Measurements from ENCODE around the gene AFAP1.

AFAP1 gene

DNA sequence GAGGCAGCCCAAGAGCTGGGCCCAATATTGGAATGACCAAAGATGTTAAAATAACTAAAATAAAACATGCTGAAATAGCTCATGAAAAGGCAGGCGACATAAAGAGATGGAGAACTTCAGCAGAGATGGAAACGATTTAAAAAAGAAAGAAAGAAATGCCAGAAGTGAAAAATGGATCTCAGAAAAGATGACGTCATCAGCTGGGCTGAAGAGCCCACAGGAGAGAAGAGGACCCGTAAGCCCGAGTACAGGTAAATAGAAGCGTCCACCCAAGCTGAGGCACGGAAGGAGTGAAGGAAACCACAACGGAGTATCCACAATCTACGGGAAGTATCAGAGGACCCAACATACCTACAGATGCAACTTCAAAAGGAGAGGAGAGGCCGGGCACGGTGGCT is 112.8 kb downstream of the AFAP1 start:
- CTCF ChIA-PET: interaction anchor here (0.9 to 1.8 kb wide), 2 partner anchors 17 to 25 kb away, joined by 3 to 7 read pairs; no protein-coding TSS in a partner anchor
- POLR2A ChIA-PET: no interaction called here
- TF ChIP-seq HDGF (IDR thresholded peaks at IDR 0.05; ENCODE audit: borderline replicate concordance) (no peak), SP1 (IDR thresholded peaks at IDR 0.05) (no peak), CTBP1 (IDR thresholded peaks at IDR 0.05; ENCODE audit: borderline replicate concordance) (no peak), ARNT (IDR thresholded peaks at IDR 0.05) (no peak)
- TF ChIP-seq, protein P1, sequence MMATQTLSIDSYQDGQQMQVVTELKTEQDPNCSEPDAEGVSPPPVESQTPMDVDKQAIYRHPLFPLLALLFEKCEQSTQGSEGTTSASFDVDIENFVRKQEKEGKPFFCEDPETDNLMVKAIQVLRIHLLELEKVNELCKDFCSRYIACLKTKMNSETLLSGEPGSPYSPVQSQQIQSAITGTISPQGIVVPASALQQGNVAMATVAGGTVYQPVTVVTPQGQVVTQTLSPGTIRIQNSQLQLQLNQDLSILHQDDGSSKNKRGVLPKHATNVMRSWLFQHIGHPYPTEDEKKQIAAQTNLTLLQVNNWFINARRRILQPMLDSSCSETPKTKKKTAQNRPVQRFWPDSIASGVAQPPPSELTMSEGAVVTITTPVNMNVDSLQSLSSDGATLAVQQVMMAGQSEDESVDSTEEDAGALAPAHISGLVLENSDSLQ (IDR thresholded peaks at IDR 0.05): no peak
- DNase-seq (ENCODE audit: extremely low spot score): no peak

DNA sequence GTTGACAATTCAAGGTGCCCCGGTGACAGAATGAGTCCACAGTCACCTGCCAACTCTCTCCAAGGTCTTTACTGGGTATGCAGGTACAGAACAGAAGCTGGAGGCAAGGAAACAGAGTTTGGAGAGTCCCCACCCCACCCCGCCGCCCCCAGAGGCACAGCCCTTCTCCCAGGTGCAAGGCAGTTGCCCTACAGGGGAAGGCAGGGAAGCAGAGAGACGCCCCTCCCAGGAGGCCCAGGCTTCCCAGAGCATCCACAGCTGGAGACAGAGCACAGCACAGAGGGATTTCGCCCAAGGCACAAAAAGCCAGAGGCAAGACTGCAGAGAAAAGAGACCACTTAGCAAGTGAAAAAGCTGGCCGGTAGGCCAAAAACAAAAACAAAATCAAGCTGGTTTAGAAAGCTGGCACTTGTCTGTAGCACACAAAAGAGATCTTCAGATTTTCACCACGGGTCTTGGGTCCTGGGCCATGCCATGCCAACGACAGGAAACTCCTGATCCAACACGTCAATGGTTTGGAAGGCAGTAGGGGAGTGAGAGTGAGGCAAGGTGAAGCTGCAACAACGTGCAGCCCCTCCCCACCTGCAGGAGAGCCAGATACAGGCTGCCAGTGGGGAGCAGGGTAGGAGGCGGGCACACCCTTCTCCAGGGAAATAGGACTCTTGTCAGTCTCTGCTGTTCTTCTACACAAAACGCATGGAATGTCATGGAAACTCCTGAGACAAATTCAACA is 113.3 kb downstream of the AFAP1 start:
- no peak for TF ChIP-seq HDGF (IDR thresholded peaks at IDR 0.05; ENCODE audit: borderline replicate concordance)
- no peak for TF ChIP-seq CTBP1 (IDR thresholded peaks at IDR 0.05; ENCODE audit: borderline replicate concordance)
- TF ChIP-seq ELF4 (IDR thresholded peaks at IDR 0.05): no peak
- no peak for DNase-seq (ENCODE audit: extremely low spot score)
- ChIA-PET CTCF (interaction anchor here (0.9 to 1.8 kb wide), 2 partner anchors 18 to 24 kb away, joined by 3 to 7 read pairs; no protein-coding TSS in a partner anchor), POLR2A (no interaction called here)

DNA sequence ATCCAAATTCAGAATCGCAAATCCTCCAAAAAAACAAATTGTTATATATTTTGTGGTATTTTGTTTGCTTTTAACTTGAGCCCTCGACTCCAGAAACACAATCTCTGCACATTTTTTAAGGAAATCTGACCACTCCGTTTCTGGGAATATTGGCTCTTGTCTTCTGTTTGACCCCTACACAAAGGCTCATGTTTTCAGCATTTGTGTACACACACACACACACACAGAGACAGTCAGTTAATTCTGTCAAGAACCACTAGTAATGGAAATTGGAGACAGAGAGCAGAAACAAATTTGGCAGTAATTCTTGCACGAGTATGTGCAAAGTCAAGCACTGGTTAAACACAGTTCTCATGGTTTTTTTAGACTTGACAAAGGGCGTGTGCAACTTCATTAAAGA is 115.4 kb downstream of the AFAP1 start:
- POLR2A ChIA-PET: no interaction called here

DNA sequence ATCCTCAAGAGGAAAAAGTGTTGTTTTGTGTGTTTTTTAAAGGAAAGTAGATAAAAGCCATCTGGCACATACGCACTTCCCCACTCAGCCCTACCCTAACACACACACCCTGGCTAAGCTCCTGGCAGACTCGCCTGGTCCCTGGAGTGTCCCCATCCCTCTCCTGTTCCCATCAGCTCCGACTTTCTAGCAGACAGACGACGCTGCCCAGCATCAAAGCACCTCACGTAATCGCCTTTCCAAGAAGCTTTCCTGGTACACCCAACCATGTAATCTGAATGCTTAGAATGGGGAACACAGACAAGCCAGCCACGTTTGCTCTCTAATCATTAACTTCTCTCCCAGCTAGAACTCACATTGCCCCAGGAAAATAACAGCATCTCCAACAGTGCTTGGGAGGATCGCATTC is 116.2 kb downstream of the AFAP1 start:
- ChIA-PET POLR2A (no interaction called here), CTCF (interaction anchor here (0.8 kb wide), 1 partner anchor 19 kb away, joined by 3 read pairs; no protein-coding TSS in a partner anchor)
- TF ChIP-seq FOXA1 (IDR thresholded peaks at IDR 0.05): no peak
- DNase-seq (ENCODE audit: extremely low spot score): no peak

More for the DNA sequence above, 115.4 kb downstream of the AFAP1 start:
- CTCF ChIA-PET: interaction anchor here (1.2 kb wide), 1 partner anchor 20 kb away, joined by 4 read pairs; no protein-coding TSS in a partner anchor
- TF ChIP-seq HDGF (IDR thresholded peaks at IDR 0.05; ENCODE audit: borderline replicate concordance) (no peak), CTBP1 (IDR thresholded peaks at IDR 0.05; ENCODE audit: borderline replicate concordance) (no peak), FOXM1 (IDR thresholded peaks at IDR 0.05; ENCODE audit: borderline replicate concordance) (no peak), ELF4 (IDR thresholded peaks at IDR 0.05) (no peak), TARDBP (IDR thresholded peaks at IDR 0.05) (no peak), BHLHE40 (IDR thresholded peaks at IDR 0.05; ENCODE audit: borderline replicate concordance) (no peak), FOXA1 (IDR thresholded peaks at IDR 0.05) (no peak), SUZ12 (IDR thresholded peaks at IDR 0.05) (no peak), FOXK2 (IDR thresholded peaks at IDR 0.05) (no peak), ZNF384 (IDR thresholded peaks at IDR 0.05) (no peak), SP1 (IDR thresholded peaks at IDR 0.05) (no peak), L3MBTL2 (conservative IDR thresholded peaks at IDR 0.05) (no peak), ARNT (IDR thresholded peaks at IDR 0.05) (no peak), LEF1 (IDR thresholded peaks at IDR 0.05; ENCODE audit: borderline replicate concordance) (no peak)
- DNase-seq (ENCODE audit: extremely low spot score): no peak

DNA sequence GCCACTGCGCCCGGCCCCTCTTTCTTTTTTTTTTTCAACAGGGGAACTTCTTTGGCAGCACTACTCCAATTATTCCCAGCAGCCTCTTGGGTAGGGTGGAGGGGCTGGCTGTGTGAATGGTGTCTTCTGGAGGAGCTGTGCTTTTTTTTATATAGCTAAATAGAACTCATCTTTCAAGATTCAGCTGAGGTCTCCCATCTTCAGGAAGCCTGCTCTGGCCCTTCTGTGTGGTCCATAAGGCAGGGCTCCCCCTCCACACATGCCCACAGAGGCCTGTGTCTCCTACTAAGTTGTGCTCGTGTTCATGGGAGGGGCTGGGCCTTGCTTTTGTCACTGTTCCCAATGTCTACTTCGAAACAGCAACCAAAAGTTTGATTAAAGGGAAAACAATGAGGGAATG is 116.8 kb downstream of the AFAP1 start:
- CTCF ChIA-PET: no interaction called here
- POLR2A ChIA-PET: no interaction called here
- no peak for DNase-seq (ENCODE audit: extremely low spot score)
- TF ChIP-seq BHLHE40 (IDR thresholded peaks at IDR 0.05; ENCODE audit: borderline replicate concordance) (no peak), FOXM1 (IDR thresholded peaks at IDR 0.05; ENCODE audit: borderline replicate concordance) (no peak), CTBP1 (IDR thresholded peaks at IDR 0.05; ENCODE audit: borderline replicate concordance) (no peak), L3MBTL2 (conservative IDR thresholded peaks at IDR 0.05) (no peak), SUZ12 (IDR thresholded peaks at IDR 0.05) (no peak), FOXA1 (IDR thresholded peaks at IDR 0.05) (no peak), SP1 (IDR thresholded peaks at IDR 0.05) (no peak), FOXK2 (IDR thresholded peaks at IDR 0.05) (no peak), ZNF384 (IDR thresholded peaks at IDR 0.05) (no peak), HDGF (IDR thresholded peaks at IDR 0.05; ENCODE audit: borderline replicate concordance) (no peak), ARNT (IDR thresholded peaks at IDR 0.05) (no peak), ELF4 (IDR thresholded peaks at IDR 0.05) (no peak), NFRKB (IDR thresholded peaks at IDR 0.05) (no peak), TARDBP (IDR thresholded peaks at IDR 0.05) (no peak), LEF1 (IDR thresholded peaks at IDR 0.05; ENCODE audit: borderline replicate concordance) (no peak)
- TF ChIP-seq, protein P1 (IDR thresholded peaks at IDR 0.05): no peak

DNA sequence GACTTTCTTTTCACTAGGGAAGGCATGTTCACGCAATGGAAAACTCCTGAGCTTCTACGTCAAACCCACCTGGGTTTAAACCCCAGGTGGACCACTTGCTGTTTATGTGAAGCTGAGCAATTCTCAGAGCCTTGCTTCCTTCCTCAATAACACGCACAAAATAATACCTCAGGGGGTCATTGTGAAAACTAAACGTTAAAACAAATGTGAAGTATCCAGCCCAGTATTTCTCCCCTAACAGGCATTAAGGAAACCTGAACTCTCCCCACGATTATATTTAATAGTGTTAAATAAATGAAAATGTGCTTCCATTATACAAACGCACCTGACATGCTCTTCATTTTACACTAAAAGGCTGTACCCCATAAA is 117.5 kb downstream of the AFAP1 start:
- TF ChIP-seq ZNF384 (IDR thresholded peaks at IDR 0.05) (no peak), ELF4 (IDR thresholded peaks at IDR 0.05) (no peak), FOXM1 (IDR thresholded peaks at IDR 0.05; ENCODE audit: borderline replicate concordance) (no peak), CTBP1 (IDR thresholded peaks at IDR 0.05; ENCODE audit: borderline replicate concordance) (no peak), SP1 (IDR thresholded peaks at IDR 0.05) (no peak), SUZ12 (IDR thresholded peaks at IDR 0.05) (no peak), LEF1 (IDR thresholded peaks at IDR 0.05; ENCODE audit: borderline replicate concordance) (no peak), TARDBP (IDR thresholded peaks at IDR 0.05) (no peak), NFRKB (IDR thresholded peaks at IDR 0.05) (no peak), FOXK2 (IDR thresholded peaks at IDR 0.05) (no peak), FOXA1 (IDR thresholded peaks at IDR 0.05) (no peak), ARNT (IDR thresholded peaks at IDR 0.05) (no peak), HDGF (IDR thresholded peaks at IDR 0.05; ENCODE audit: borderline replicate concordance) (no peak), L3MBTL2 (conservative IDR thresholded peaks at IDR 0.05) (no peak), BHLHE40 (IDR thresholded peaks at IDR 0.05; ENCODE audit: borderline replicate concordance) (no peak)
- TF ChIP-seq, protein P1 (IDR thresholded peaks at IDR 0.05): no peak
- no peak for DNase-seq (ENCODE audit: extremely low spot score)
- ChIA-PET CTCF (interaction anchor here (2.8 kb wide), 1 partner anchor 18 kb away, joined by 13 read pairs; no protein-coding TSS in a partner anchor), POLR2A (no interaction called here)
